Neuronal stem cell (in vitro differentiated cells): ENCODE results near the gene OPRL1.
A peak's percentile ranks its signal among the peaks of the same experiment; 100 is the strongest.

Source experiments
- DNase-seq: peaks from one replicate; pipeline ENCODE4 v3.0.0-alpha.2; 2013; ENCODE audit warnings: low spot score
- H2AFZ ChIP-seq: one replicate; pipeline ENCODE4 v1.6.1; 2013; ENCODE audit warnings: mild to moderate bottlenecking, low read length, inconsistent platforms
- H2AK5ac ChIP-seq: 2 replicates; pipeline ENCODE4 v1.6.1; 2013; ENCODE audit warnings: low read depth, mild to moderate bottlenecking, inconsistent platforms, low read length, moderate library complexity, mixed read lengths
- H2BK120ac ChIP-seq: 2 replicates; pipeline ENCODE4 v1.6.1; 2013; ENCODE audit warnings: low read depth, mild to moderate bottlenecking, inconsistent platforms, low read length, moderate library complexity, mixed read lengths
- H2BK12ac ChIP-seq: one replicate; pipeline ENCODE4 v1.6.1; 2013; ENCODE audit warnings: low read length, inconsistent platforms
- H2BK15ac ChIP-seq: 2 replicates; pipeline ENCODE4 v1.6.1; 2013; ENCODE audit warnings: mild to moderate bottlenecking, low read length, inconsistent platforms, mixed read lengths
- H2BK5ac ChIP-seq: one replicate; pipeline ENCODE4 v1.6.1; 2013; ENCODE audit warnings: inconsistent platforms, mild to moderate bottlenecking, low read length, moderate library complexity
- H3K14ac ChIP-seq: one replicate; pipeline ENCODE4 v1.6.1; 2013; ENCODE audit warnings: low read length, inconsistent platforms
- H3K18ac ChIP-seq: 2 replicates; pipeline ENCODE4 v1.6.1; 2013; ENCODE audit warnings: low read length, inconsistent platforms
- H3K23ac ChIP-seq: 2 replicates; pipeline ENCODE4 v1.6.1; 2013; ENCODE audit warnings: low read depth, mild to moderate bottlenecking, mixed read lengths, low read length, inconsistent platforms; ENCODE audit not compliant: poor library complexity
- H3K27ac ChIP-seq: replicated peaks from 3 replicates; pipeline ENCODE4 v1.5.1; 2013; ENCODE audit warnings: low read length, inconsistent platforms
- H3K27me3 ChIP-seq, 3 experiments: 2 replicates each; pipeline ENCODE4 v1.6.1; 2013; ENCODE audit warnings: low read length in 3 of 3, mild to moderate bottlenecking in 2 of 3, inconsistent platforms in 1 of 3, low read depth in 1 of 3, mixed read lengths in 1 of 3, moderate library complexity in 1 of 3; ENCODE audit not compliant: control insufficient read depth in 3 of 3, insufficient read depth in 3 of 3
- H3K36me3 ChIP-seq, 2 donors: replicated peaks in 1 of 2; 2 replicates each; pipeline ENCODE4 v1.6.1; 2013; ENCODE audit warnings: low read length in 2 of 2; ENCODE audit not compliant: control insufficient read depth in 2 of 2, insufficient read depth in 2 of 2
- H3K4ac ChIP-seq: 2 replicates; pipeline ENCODE4 v1.6.1; 2013; ENCODE audit warnings: inconsistent platforms, mild to moderate bottlenecking, low read length, moderate library complexity
- H3K4me1 ChIP-seq, 2 donors: 1 replicate in 1 of 2; 2 replicates in 1 of 2; pipeline ENCODE4 v1.6.1; 2013; ENCODE audit warnings: low read length in 2 of 2, low read depth in 1 of 2; ENCODE audit not compliant: control insufficient read depth in 2 of 2, insufficient read depth in 1 of 2
- H3K4me2 ChIP-seq: one replicate; pipeline ENCODE4 v1.6.1; 2013; ENCODE audit warnings: mild to moderate bottlenecking, low read length, inconsistent platforms; ENCODE audit not compliant: insufficient read depth, poor library complexity, severe bottlenecking
- H3K4me3 ChIP-seq, 2 donors: 2 replicates each; pipeline ENCODE4 v1.5.1; 2013; ENCODE audit warnings: low read length in 2 of 2, mild to moderate bottlenecking in 2 of 2, inconsistent platforms in 1 of 2, moderate library complexity in 1 of 2
- H3K79me1 ChIP-seq: one replicate; pipeline ENCODE4 v1.6.1; 2013; ENCODE audit warnings: low read depth, mild to moderate bottlenecking, inconsistent platforms, low read length, moderate library complexity
- H3K9ac ChIP-seq: one replicate; pipeline ENCODE4 v1.6.1; 2013; ENCODE audit warnings: mild to moderate bottlenecking, low read depth, low read length, inconsistent platforms; ENCODE audit not compliant: poor library complexity
- H3K9me3 ChIP-seq, 2 donors: replicated peaks in 1 of 2; 2 replicates each; pipeline versions ENCODE3 to v1.6.1; 2013; ENCODE audit warnings: low read length in 2 of 2, mild to moderate bottlenecking in 2 of 2, inconsistent platforms in 1 of 2, low read depth in 1 of 2, mixed read lengths in 1 of 2, moderate library complexity in 1 of 2; ENCODE audit not compliant: control insufficient read depth in 2 of 2, insufficient read depth in 1 of 2
- H4K8ac ChIP-seq: one replicate; pipeline ENCODE4 v1.6.1; 2013; ENCODE audit warnings: low read depth, mild to moderate bottlenecking, inconsistent platforms, low read length, moderate library complexity
- H4K91ac ChIP-seq: one replicate; pipeline ENCODE4 v1.6.1; 2013; ENCODE audit warnings: low read length, low read depth, mild to moderate bottlenecking, inconsistent platforms; ENCODE audit not compliant: poor library complexity
- WGBS, 2 donors: extraction: QIAGEN DNeasy Blood & Tissue Kit; methylation state at CpG; one replicate each; pipeline ENCODE4 v1.1.7; 2013; ENCODE audit warnings: missing lambda C conversion rate in 2 of 2, mixed read lengths in 1 of 2; ENCODE audit not compliant: insufficient read length in 2 of 2, insufficient replicate concordance in 1 of 2; ENCODE audit errors: extremely low coverage in 2 of 2; 5-methylcytosine and 5-hydroxymethylcytosine counted together

Gene OPRL1

DNA sequence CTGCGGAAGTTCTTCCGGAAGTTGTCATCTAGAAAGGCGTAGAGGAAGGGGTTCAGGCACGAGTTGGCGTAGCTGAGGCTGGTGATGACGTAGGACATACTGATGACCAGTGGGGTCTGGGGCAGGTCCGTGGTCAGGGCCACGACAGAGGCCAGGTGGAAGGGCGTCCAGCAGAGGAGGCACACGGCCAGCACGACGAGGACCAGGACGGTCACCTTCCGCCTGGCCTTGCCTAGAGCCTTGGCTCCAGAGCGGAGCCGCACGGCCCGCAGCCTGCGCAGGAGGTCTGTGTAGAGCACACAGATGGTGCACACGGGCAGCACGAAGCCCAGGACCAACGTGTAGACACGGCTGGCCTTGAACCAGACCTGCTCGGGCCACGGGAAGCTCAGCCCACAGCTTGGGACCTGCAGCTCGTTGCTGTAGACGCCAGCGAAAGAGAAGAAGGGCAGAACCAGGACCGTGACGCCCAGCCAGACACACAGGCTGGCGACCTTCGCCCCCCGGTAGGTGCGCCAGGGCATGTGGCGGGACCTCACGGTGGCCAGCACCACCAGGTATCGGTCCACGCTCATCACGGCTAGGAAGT lies 26.1 kb downstream of the OPRL1 start:
- Histone ChIP-seq H3K27ac (no peak overlapping the region), H3K18ac (no peak overlapping the region), H3K23ac (peak overlapping the region; percentile 0), H3K4me2 (no peak overlapping the region), H3K36me3 (no peaks in the 10 kb centered on the region), H2BK5ac (no peak overlapping the region), H3K4me1 (peaks cover 0 to 5% of the 10 kb centered on the region in 2 donors), H2BK12ac (no peak overlapping the region), H2AK5ac (no peak overlapping the region), H4K8ac (no peak overlapping the region), H4K91ac (no peak overlapping the region), H2BK120ac (no peak overlapping the region), H3K27me3 (peaks cover 0 to 77% (median 7%) of the 10 kb centered on the region in 3 experiments), H3K9ac (peak overlapping the region; percentile 1), H3K9me3 (no peaks in the 10 kb centered on the region), H2BK15ac (no peak overlapping the region), H3K79me1 (peaks cover 2% of the 10 kb centered on the region), H3K4ac (no peak overlapping the region), H2AFZ (no peak overlapping the region), H3K4me3 (peak overlapping the region in 1 of 2 donors; percentile 7), H3K14ac (no peak overlapping the region)
- no peak for DNase-seq
- WGBS, 2 donors, result no CpG with 5 or more reads among the region's 39 CpGs

DNA sequence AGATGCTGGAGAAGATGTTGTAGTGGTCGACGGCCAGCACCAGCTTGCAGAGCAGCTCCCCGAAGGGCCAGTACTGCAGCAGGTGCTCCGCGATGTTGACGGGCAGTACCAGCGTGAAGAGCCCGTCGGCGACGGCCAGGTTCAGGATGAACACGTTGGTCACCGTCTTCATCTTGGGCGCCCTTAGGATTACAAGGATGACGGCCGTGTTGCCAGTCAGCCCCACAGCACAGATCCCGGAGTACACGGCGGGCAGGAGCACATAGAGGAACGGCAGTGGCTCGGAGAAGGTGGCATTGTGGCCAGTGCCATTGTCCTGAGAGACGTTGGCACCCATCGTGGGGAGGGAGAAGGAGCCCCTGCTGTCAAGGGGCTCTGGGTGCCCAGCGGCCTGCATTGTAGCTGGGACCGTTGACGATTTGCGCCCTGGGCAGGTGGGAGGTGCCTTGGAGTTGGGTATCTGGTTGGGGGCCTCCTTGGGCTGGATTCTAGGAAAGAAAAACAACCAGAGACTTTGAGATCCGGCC lies 26.6 kb downstream of the OPRL1 start:
- Histone ChIP-seq H3K9me3 (no peaks in the 10 kb centered on the region), H3K18ac (peak overlapping the region; percentile 72), H4K91ac (no peak overlapping the region), H3K4ac (no peak overlapping the region), H3K4me3 (no peak overlapping the region), H2BK120ac (no peak overlapping the region), H3K36me3 (no peaks in the 10 kb centered on the region), H3K23ac (peak overlapping the region; percentile 0), H3K9ac (peak overlapping the region; percentile 1), H3K4me1 (peaks cover 0 to 5% of the 10 kb centered on the region in 2 donors), H2BK15ac (peak overlapping the region; percentile 65), H4K8ac (no peak overlapping the region), H2BK5ac (no peak overlapping the region), H2AK5ac (peak overlapping the region; percentile 46), H3K27ac (no peak overlapping the region), H3K14ac (peak overlapping the region; percentile 47), H3K4me2 (no peak overlapping the region), H3K79me1 (peaks cover 2% of the 10 kb centered on the region), H3K27me3 (peaks cover 0 to 73% (median 3%) of the 10 kb centered on the region in 3 experiments), H2AFZ (no peak overlapping the region), H2BK12ac (no peak overlapping the region)
- no peak for DNase-seq
- no CpG with 5 or more reads among the region's 28 CpGs for WGBS, 2 donors

DNA sequence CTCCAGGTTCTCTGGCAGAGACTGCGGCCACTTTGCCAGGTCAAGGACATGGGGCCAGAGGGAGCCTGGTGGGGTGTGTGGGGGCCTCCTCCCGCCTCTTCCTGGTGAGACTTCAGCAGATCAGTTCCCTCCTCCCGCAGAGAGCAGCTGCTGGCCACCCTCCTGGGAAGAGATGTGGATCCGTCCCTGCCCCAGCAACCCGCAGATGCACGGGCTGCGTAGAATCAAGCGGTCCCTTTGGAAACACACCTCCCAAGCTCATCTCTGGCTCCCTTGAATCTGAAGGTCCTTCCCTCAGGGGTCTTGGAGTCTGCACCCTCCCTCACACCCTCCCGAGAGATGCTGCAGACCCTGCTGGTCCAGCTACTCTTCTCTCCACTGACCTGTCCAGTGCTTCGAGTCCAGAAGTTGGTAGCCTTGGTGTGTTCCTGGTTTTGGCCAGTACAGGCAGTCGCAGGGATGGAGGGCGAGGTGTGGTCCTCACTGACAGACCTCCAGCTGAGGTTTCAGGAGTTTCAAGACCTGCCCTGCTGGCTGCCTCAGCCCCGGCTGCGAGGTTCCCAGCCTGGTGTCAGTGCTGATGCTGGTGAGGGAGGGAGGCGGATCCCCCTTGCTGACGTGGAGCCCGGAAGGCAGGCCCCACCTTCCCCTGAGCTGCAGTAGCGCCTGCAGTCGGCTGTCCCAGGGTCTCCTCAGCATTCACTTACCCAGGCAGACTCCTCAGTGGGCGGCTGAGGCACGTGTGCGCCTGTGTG lies 27.3 kb downstream of the OPRL1 start, which contains the start of gene NPBWR2:
Gene NPBWR2, minus strand, starts transcription at position 585 of the 755 bp plus-strand sequence. CDS start 734 bp downstream, outside the sequence.
- Histone ChIP-seq H3K9ac (peak within 1 kb of the TSS; percentile 1), H3K4me2 (no peak within 1 kb of the TSS), H3K36me3 (no peaks in the 10 kb centered on the region), H3K27ac (no peak within 1 kb of the TSS), H3K4me1 (peaks cover 0 to 2% of the 10 kb centered on the region in 2 donors), H4K8ac (no peak within 1 kb of the TSS), H2BK15ac (peak within 1 kb of the TSS; percentile 65), H4K91ac (no peak within 1 kb of the TSS), H3K18ac (peak within 1 kb of the TSS; percentile 72), H3K79me1 (peaks cover 2% of the 10 kb centered on the region), H3K27me3 (peaks cover 0 to 73% (median 3%) of the 10 kb centered on the region in 3 experiments), H3K23ac (peak within 1 kb of the TSS; percentile 5), H2AK5ac (peak within 1 kb of the TSS; percentile 46), H2AFZ (peak within 1 kb of the TSS; percentile 43), H2BK120ac (no peak within 1 kb of the TSS), H2BK5ac (no peak within 1 kb of the TSS), H3K9me3 (no peaks in the 10 kb centered on the region), H3K14ac (peak within 1 kb of the TSS; percentile 47), H2BK12ac (no peak within 1 kb of the TSS), H3K4me3 (no peak within 1 kb of the TSS), H3K4ac (no peak within 1 kb of the TSS)
- WGBS, 2 donors, result no CpG with 5 or more reads among the region's 22 CpGs
- DNase-seq, result no peak
